HG03108 (cell line): ENCODE measurements around the gene AGAP1.

Experiments used
- ATAC-seq: cut with Tn5 transposase; IDR thresholded peaks from one replicate; pipeline ENCODE4 v1.9.1; 2021; ENCODE audit warnings: moderate library complexity; ENCODE audit not compliant: unreplicated experiment

AGAP1 gene

GRCh38 chr2:235970204-235971040 lies 476.6 kb downstream of the AGAP1 start:
- ATAC-seq, result no peak

- no peak for ATAC-seq
Measured at GRCh38 chr2:235976516-235976915, 482.7 kb downstream of the AGAP1 start.

- no peak for ATAC-seq
Measured at GRCh38 chr2:235976956-235977355, 483.1 kb downstream of the AGAP1 start.

GRCh38 chr2:235977445-235977844 lies 483.6 kb downstream of the AGAP1 start:
- no peak for ATAC-seq

GRCh38 chr2:235978022-235978421 lies 484.2 kb downstream of the AGAP1 start:
- no peak for ATAC-seq

- ATAC-seq, result no peak
Measured at GRCh38 chr2:235979037-235979436, 485.2 kb downstream of the AGAP1 start.

- ATAC-seq, result no peak
Measured at GRCh38 chr2:235979753-235980435, 486.1 kb downstream of the AGAP1 start.

- ATAC-seq, result no peak
Measured at GRCh38 chr2:235981631-235982030, 487.8 kb downstream of the AGAP1 start.

- no peak for ATAC-seq
Measured at GRCh38 chr2:235983016-235983415, 489.2 kb downstream of the AGAP1 start.

- no peak for ATAC-seq
Measured at GRCh38 chr2:235984552-235984951, 490.7 kb downstream of the AGAP1 start.

GRCh38 chr2:235986361-235986760 lies 492.5 kb downstream of the AGAP1 start:
- no peak for ATAC-seq

GRCh38 chr2:235988271-235989015 lies 494.6 kb downstream of the AGAP1 start:
- no peak for ATAC-seq

GRCh38 chr2:235989591-235989990 lies 495.7 kb downstream of the AGAP1 start:
- no peak for ATAC-seq

- ATAC-seq, result no peak
Measured at GRCh38 chr2:235990344-235990743, 496.5 kb downstream of the AGAP1 start.

- ATAC-seq, result no peak
Measured at GRCh38 chr2:235992024-235992423, 498.2 kb downstream of the AGAP1 start.

GRCh38 chr2:235996419-235996818 lies 502.6 kb downstream of the AGAP1 start:
- ATAC-seq, result no peak

- no peak for ATAC-seq
Measured at GRCh38 chr2:235999011-235999410, 505.2 kb downstream of the AGAP1 start.

GRCh38 chr2:236001166-236001828 lies 507.5 kb downstream of the AGAP1 start:
- ATAC-seq, result no peak

GRCh38 chr2:236001854-236002253 lies 508.0 kb downstream of the AGAP1 start:
- no peak for ATAC-seq

- ATAC-seq, result no peak
Measured at GRCh38 chr2:236008006-236008405, 514.2 kb downstream of the AGAP1 start.

GRCh38 chr2:236008857-236009256 lies 515.0 kb downstream of the AGAP1 start:
- ATAC-seq, result no peak
